Caco-2 (cell line): ENCODE results near the gene ZNF101. TPM values are rescaled to one million over a fixed set of nuclear protein-coding genes. Genes with fewer than 3 reads are reported as not detected.

Experiments
- BruUV-seq: library from RNA; stranded (reverse); fragments of 400-500 nt; replicated peaks from 2 replicates; lab custom pipeline; 2021; lab: Mats Ljungman, UMichigan
- CTCF ChIA-PET: fragments of 300-600 bp; sonication (Branson Sonifier 250); formaldehyde crosslinking; loops from one replicate; lab custom pipeline; 2022; ENCODE audit warnings: antibody characterized with exemption; lab: Charles Lee
- POLR2A ChIA-PET: fragments of 300-600 bp; sonication (Branson Sonifier 250); formaldehyde crosslinking; loops from one replicate; lab custom pipeline; 2022; ENCODE audit warnings: antibody characterized with exemption; lab: Charles Lee
- DNase-seq, 2 experiments: peaks; one replicate each; pipeline versions ENCODE4 v3.0.0 to v3.0.0-alpha.2; 2020 to 2022
- H3K27me3 ChIP-seq: replicated peaks from 2 replicates; pipeline ENCODE4 v1.6.0; 2011; ENCODE audit warnings: low read length; ENCODE audit not compliant: control insufficient read depth, insufficient read depth
- H3K36me3 ChIP-seq: 2 replicates; pipeline ENCODE4 v1.5.1; 2011; ENCODE audit warnings: low read length; ENCODE audit not compliant: control insufficient read depth, insufficient read depth
- H3K4me1 ChIP-seq: fragments of 250-450 bp; sonication (Bioruptor Pico); 2 replicates; pipeline ENCODE4 v1.5.1; 2020; ENCODE audit warnings: mild to moderate bottlenecking
- H3K4me3 ChIP-seq: 2 replicates; pipeline ENCODE4 v1.5.1; 2011; ENCODE audit warnings: low read depth, mild to moderate bottlenecking, control low read depth, low read length
- H3K9me3 ChIP-seq: fragments of 250-450 bp; sonication (Bioruptor Pico); 2 replicates; pipeline ENCODE4 v1.5.1; 2020; ENCODE audit warnings: mild to moderate bottlenecking, moderate library complexity
- H3K27ac Mint-ChIP-seq: one replicate; pipeline ENCODE4 v1.8.0; 2022; ENCODE audit warnings: mixed read lengths; ENCODE audit not compliant: unreplicated experiment
- H3K27me3 Mint-ChIP-seq: one replicate; pipeline ENCODE4 v1.8.0; 2022; ENCODE audit warnings: mixed read lengths; ENCODE audit not compliant: insufficient read depth, unreplicated experiment
- H3K36me3 Mint-ChIP-seq: one replicate; pipeline ENCODE4 v1.8.0; 2022; ENCODE audit warnings: mild to moderate bottlenecking, mixed read lengths; ENCODE audit not compliant: insufficient read depth, unreplicated experiment
- H3K4me1 Mint-ChIP-seq: one replicate; pipeline ENCODE4 v1.8.0; 2022; ENCODE audit warnings: low read depth, mixed read lengths; ENCODE audit not compliant: unreplicated experiment
- H3K4me3 Mint-ChIP-seq: one replicate; pipeline ENCODE4 v1.8.0; 2022; ENCODE audit warnings: mild to moderate bottlenecking, moderate library complexity, mixed read lengths; ENCODE audit not compliant: unreplicated experiment
- H3K9me3 Mint-ChIP-seq: one replicate; pipeline ENCODE4 v1.8.0; 2022; ENCODE audit warnings: mixed read lengths; ENCODE audit not compliant: unreplicated experiment
- CTCF ChIP-seq, 2 experiments: fragments of 200-600 bp in 1 of 2; IDR thresholded peaks; 1 replicate in 1 of 2; 2 replicates in 1 of 2; pipeline versions ENCODE4 v1.5.1 to v1.8.0; 2011 to 2022; ENCODE audit warnings: antibody characterized with exemption in 1 of 2, control low read depth in 1 of 2, inconsistent platforms in 1 of 2, low read depth in 1 of 2, low read length in 1 of 2, mild to moderate bottlenecking in 1 of 2, moderate library complexity in 1 of 2; ENCODE audit not compliant: insufficient read depth in 1 of 2, severe bottlenecking in 1 of 2, unreplicated experiment in 1 of 2
- intact Hi-C: fragments of 100-400 bp; cut with micrococcal nuclease; formaldehyde crosslinking; loops from one replicate; pipeline ENCODE4 v1.10.0; 2022; ENCODE audit not compliant: unreplicated experiment
- total RNA-seq: library from RNA; stranded (reverse); gene quantifications from 2 replicates; pipeline ENCODE4 v1.2.3, GENCODE V29; 2022

Gene ZNF101
- total RNA-seq, 1 experiment from 2014 or later = 11.8 TPM

- Histone ChIP-seq H3K36me3 (no peaks in the 10 kb centered on the region; the same call in 1 of the 2 replicates), H3K4me1 (0 out of 2 replicates have a peak, but pooled peaks cover 3% of the 10 kb centered on the region), H3K9me3 (no peaks in the 10 kb centered on the region), H3K4me3 (peak overlapping the region; percentile 52), H3K27me3 (no peaks in the 10 kb centered on the region)
- no peak for TF ChIP-seq CTCF (IDR thresholded peaks at IDR 0.05; ENCODE audit: insufficient read depth in 1 of 2, low read depth in 1 of 2, low read length in 1 of 2, severe bottlenecking in 1 of 2, unreplicated experiment in 1 of 2)
- POLR2A ChIA-PET = no interaction called here
- Mint-ChIP-seq H3K27me3 (no peaks in the 10 kb centered on the region), H3K27ac (peak overlapping the region; percentile 95), H3K4me1 (peaks cover 7% of the 10 kb centered on the region), H3K4me3 (peak overlapping the region; percentile 87), H3K9me3 (no peaks in the 10 kb centered on the region), H3K36me3 (peaks cover 36% of the 10 kb centered on the region)
- CTCF ChIA-PET = no interaction called here
- DNase-seq = no peak
- intact Hi-C loops = loop anchor here (1.0 kb wide), 2 partner anchors 14 to 110 kb away; partner anchors contain the start of gene LPAR2
- BruUV-seq = no TSS peak
These were observed 26.0 kb upstream of the ZNF101 start for GRCh38 chr19:19642506-19643157.

GRCh38 chr19:19643158-19644053 is 25.2 kb upstream of the ZNF101 start, which contains the start of gene GMIP:
TSS of gene GMIP (minus strand) at chr19:19643657. CDS start at chr19:19643529, 128 bp downstream.
- intact Hi-C loops = loop anchor here (1.0 kb wide), 2 partner anchors 15 to 111 kb away; partner anchors contain the start of gene LPAR2
- POLR2A ChIA-PET = no interaction called here
- peak; percentile 82 to 87 for DNase-seq
- H3K27me3 ChIP-seq = no peaks in the 10 kb centered on the region
- Mint-ChIP-seq H3K27me3 (no peaks in the 10 kb centered on the region), H3K27ac (peak within 1 kb of the TSS; percentile 95), H3K36me3 (peaks cover 43% of the 10 kb centered on the region), H3K4me3 (peak within 1 kb of the TSS; percentile 87), H3K9me3 (no peaks in the 10 kb centered on the region), H3K4me1 (peaks cover 7% of the 10 kb centered on the region)
- peak; percentile 76 to 83 for TF ChIP-seq CTCF (IDR thresholded peaks at IDR 0.05; ENCODE audit: insufficient read depth in 1 of 2, low read depth in 1 of 2, low read length in 1 of 2, severe bottlenecking in 1 of 2, unreplicated experiment in 1 of 2)
- no peaks in the 10 kb centered on the region; the same call in 1 of the 2 replicates for H3K36me3 ChIP-seq
- CTCF ChIA-PET = interaction anchor here (1.0 to 1.5 kb wide), 4 partner anchors 15 to 114 kb away, joined by 3 to 15 read pairs (median 5); partner anchors contain the start of genes LPAR2 and YJEFN3
- no peaks in the 10 kb centered on the region for H3K9me3 ChIP-seq
- 0 out of 2 replicates have a peak, but pooled peaks cover 3% of the 10 kb centered on the region for H3K4me1 ChIP-seq
- BruUV-seq = no TSS peak
- H3K4me3 ChIP-seq = peak within 1 kb of the TSS; percentile 52

DNA sequence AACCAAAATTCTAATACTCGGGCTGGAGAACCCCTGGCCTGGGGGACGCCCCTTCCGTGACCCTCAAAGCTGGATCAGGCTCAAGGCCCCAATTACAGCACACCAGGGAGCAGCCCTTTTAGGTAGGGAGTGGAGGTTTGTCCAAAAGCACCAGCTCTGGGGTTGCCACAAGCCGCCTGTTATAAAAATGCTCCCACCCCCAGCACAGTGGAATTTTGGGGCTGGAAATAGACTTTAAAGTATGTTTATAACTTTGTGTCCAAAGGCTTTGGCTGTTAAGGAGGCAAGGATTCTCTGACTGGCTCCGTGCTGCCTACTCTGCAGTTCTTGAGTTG is 24.6 kb upstream of the ZNF101 start:
- intact Hi-C loops = no loop called here
- H3K4me1 ChIP-seq = 0 out of 2 replicates have a peak, but pooled peaks cover 3% of the 10 kb centered on the region
- ChIA-PET POLR2A (no interaction called here), CTCF (interaction anchor here (1.0 to 1.5 kb wide), 4 partner anchors 15 to 115 kb away, joined by 3 to 15 read pairs (median 5); partner anchors contain the start of genes LPAR2 and YJEFN3)
- no peak for DNase-seq
- TF ChIP-seq CTCF (IDR thresholded peaks at IDR 0.05; ENCODE audit: insufficient read depth in 1 of 2, low read depth in 1 of 2, low read length in 1 of 2, severe bottlenecking in 1 of 2, unreplicated experiment in 1 of 2) = peak in 1 of 2 experiments; percentile 3
- Mint-ChIP-seq H3K27ac (peak overlapping the region; percentile 95), H3K4me3 (peak overlapping the region; percentile 87), H3K4me1 (peaks cover 7% of the 10 kb centered on the region), H3K9me3 (no peaks in the 10 kb centered on the region), H3K36me3 (peaks cover 43% of the 10 kb centered on the region), H3K27me3 (no peaks in the 10 kb centered on the region)
- peak overlapping the region; percentile 52; the same call in 1 of the 2 replicates for H3K4me3 ChIP-seq
- no TSS peak for BruUV-seq
- H3K27me3 ChIP-seq = no peaks in the 10 kb centered on the region
- no peaks in the 10 kb centered on the region for H3K9me3 ChIP-seq
- no peaks in the 10 kb centered on the region; the same call in 1 of the 2 replicates for H3K36me3 ChIP-seq
